HepG2 (cell line): ENCODE results near the gene GINS2. TPM values are rescaled to one million over a fixed set of nuclear protein-coding genes. Genes with fewer than 3 reads are reported as not detected.

Experiments used
- ATAC-seq: fragments of 200-7000 bp; cut with Tn5 transposase; 3 replicates; pipeline ENCODE4 v1.9.1; 2020; ENCODE audit warnings: mild to moderate bottlenecking, moderate library complexity
- BruUV-seq: library from RNA; stranded (reverse); fragments of 400-500 nt; replicated peaks from 2 replicates; lab custom pipeline; 2021; lab: Mats Ljungman, UMichigan
- CTCF ChIA-PET: fragments of 300-600 bp; formaldehyde crosslinking; extraction: SDS; loops from one replicate; lab custom pipeline; 2021; ENCODE audit warnings: low total read pairs, inconsistent platforms, low intra/inter-chr PET ratio; lab: Yijun Ruan, JAX
- POLR2A ChIA-PET: fragments of 350-600 bp; sonication (Branson Sonifier 250); formaldehyde crosslinking; loops from one replicate; lab custom pipeline; 2020; ENCODE audit warnings: antibody characterized with exemption, inconsistent platforms; lab: Yijun Ruan, JAX
- DNase-seq: peaks from one replicate; pipeline ENCODE4 v3.0.0-alpha.2; 2015; ENCODE audit warnings: low spot score
- FAIRE-seq: peaks from 3 replicates; lab custom pipeline; 2011; peaks lifted over from hg19 to GRCh38; lab: Jason Lieb, UNC
- H2AFZ ChIP-seq: one replicate; pipeline ENCODE4 v1.6.1; 2011; ENCODE audit warnings: low read length, inconsistent platforms
- H3K27ac ChIP-seq: fragments of 300-600 bp; 3 replicates; pipeline ENCODE4 v1.8.0; 2011; ENCODE audit warnings: mixed run types, mild to moderate bottlenecking, mixed read lengths, low read length, inconsistent platforms; ENCODE audit not compliant: insufficient read depth; ENCODE audit errors: extremely low read length
- H3K27me3 ChIP-seq, 2 experiments: fragments of 200-600 bp in 1 of 2; 2 replicates in 1 of 2; 3 replicates in 1 of 2; pipeline versions ENCODE4 v1.6.0 to v1.8.0; 2011; ENCODE audit warnings: low read length in 2 of 2, mild to moderate bottlenecking in 2 of 2, moderate library complexity in 2 of 2, inconsistent platforms in 1 of 2; ENCODE audit not compliant: insufficient read depth in 2 of 2, control insufficient read depth in 1 of 2
- H3K36me3 ChIP-seq, 2 experiments: fragments of 200-600 bp in 1 of 2; replicated peaks in 1 of 2; 2 replicates in 1 of 2; 3 replicates in 1 of 2; pipeline versions ENCODE4 v1.5.1 to v1.8.0; 2011; ENCODE audit warnings: low read length in 2 of 2, inconsistent platforms in 1 of 2; ENCODE audit not compliant: insufficient read depth in 2 of 2, control insufficient read depth in 1 of 2
- H3K4me1 ChIP-seq: 2 replicates; pipeline ENCODE4 v1.5.1; 2012; ENCODE audit warnings: low read length, inconsistent platforms; ENCODE audit not compliant: insufficient read depth
- H3K4me2 ChIP-seq: 2 replicates; pipeline ENCODE4 v1.6.0; 2011; ENCODE audit warnings: low read depth, low read length, inconsistent platforms
- H3K4me3 ChIP-seq, 3 experiments: fragments of 200-600 bp in 1 of 3; sonication (generic), shearing (Covaris generic) in 1 of 3; replicated peaks in 1 of 3; 2 replicates each; pipeline ENCODE4 v1.5.1; 2011 to 2016; ENCODE audit warnings: low read length in 3 of 3, inconsistent platforms in 2 of 3, low read depth in 2 of 3, mild to moderate bottlenecking in 2 of 3, control low read depth in 1 of 3, mixed read lengths in 1 of 3; ENCODE audit not compliant: insufficient read depth in 1 of 3
- H3K79me2 ChIP-seq: one replicate; pipeline ENCODE4 v1.6.1; 2011; ENCODE audit warnings: low read length, inconsistent platforms; ENCODE audit not compliant: insufficient read depth
- H3K9ac ChIP-seq: 2 replicates; pipeline ENCODE4 v1.6.0; 2011; ENCODE audit warnings: mild to moderate bottlenecking, low read depth, low read length, inconsistent platforms; ENCODE audit not compliant: insufficient read depth
- H3K9me3 ChIP-seq: 2 replicates; pipeline ENCODE4 v1.5.1; 2012; ENCODE audit warnings: mild to moderate bottlenecking, low read length
- H4K20me1 ChIP-seq: 2 replicates; pipeline ENCODE4 v1.6.0; 2011; ENCODE audit warnings: inconsistent platforms, mild to moderate bottlenecking, low read length, moderate library complexity; ENCODE audit not compliant: insufficient read depth
- HIVEP1 ChIP-seq: sonication (generic); formaldehyde crosslinking; IDR thresholded peaks from 2 replicates; pipeline ENCODE4 v1.4.0; 2020; ENCODE audit warnings: mild to moderate bottlenecking, missing genetic modification reagents
- HNF1A ChIP-seq, 2 experiments: sonication (generic) in 1 of 2; formaldehyde crosslinking in 1 of 2; IDR thresholded peaks; 2 replicates each; pipeline versions ENCODE4 v1.4.0 to v1.6.1; 2016 to 2020; ENCODE audit warnings: borderline replicate concordance in 1 of 2, low read depth in 1 of 2, mild to moderate bottlenecking in 1 of 2, missing genetic modification reagents in 1 of 2
- HNF4G ChIP-seq, 2 experiments: sonication (generic) in 1 of 2; formaldehyde crosslinking in 1 of 2; IDR thresholded peaks; 2 replicates each; pipeline versions ENCODE4 v1.4.0 to v1.6.1; 2011 to 2020; ENCODE audit warnings: borderline replicate concordance in 2 of 2, low read depth in 2 of 2, mild to moderate bottlenecking in 2 of 2, low read length in 1 of 2, missing genetic modification reagents in 1 of 2, moderate library complexity in 1 of 2
- HOXA9 ChIP-seq: sonication (generic); formaldehyde crosslinking; IDR thresholded peaks from 2 replicates; pipeline ENCODE4 v1.8.1; 2022; ENCODE audit warnings: missing genetic modification reagents, mild to moderate bottlenecking, moderate library complexity, borderline replicate concordance
- NR2F2 ChIP-seq: IDR thresholded peaks from 2 replicates; pipeline ENCODE4 v1.6.1; 2012; ENCODE audit warnings: low read depth, inconsistent platforms, borderline replicate concordance
- RFX1 ChIP-seq: fragments of 450-650 bp; IDR thresholded peaks from 2 replicates; pipeline ENCODE4 v1.6.1; 2017
- SETDB1 ChIP-seq: sonication (generic); formaldehyde crosslinking; IDR thresholded peaks from 2 replicates; pipeline ENCODE4 v1.5.1; 2020; ENCODE audit warnings: missing genetic modification reagents, mild to moderate bottlenecking, borderline replicate concordance
- ZBTB7B ChIP-seq: sonication (generic); formaldehyde crosslinking; IDR thresholded peaks from 2 replicates; pipeline ENCODE4 v1.4.0; 2020; ENCODE audit warnings: missing genetic modification reagents
- ZFP36L1 ChIP-seq: sonication (generic); formaldehyde crosslinking; IDR thresholded peaks from 2 replicates; pipeline ENCODE4 v1.8.0; 2022; ENCODE audit warnings: mild to moderate bottlenecking, missing genetic modification reagents, moderate library complexity
- ZKSCAN1 ChIP-seq: fragments of 150-350 bp; IDR thresholded peaks from 2 replicates; pipeline ENCODE4 v1.6.1; 2014; ENCODE audit warnings: low read length
- ZNF691 ChIP-seq: sonication (generic); formaldehyde crosslinking; IDR thresholded peaks from 2 replicates; pipeline ENCODE4 v1.4.0; 2020; ENCODE audit warnings: missing genetic modification reagents, low read depth, mild to moderate bottlenecking, borderline replicate concordance
- WGBS: methylation state at CpG from one replicate; pipeline ENCODE4 v1.1.6; 2017; ENCODE audit warnings: low lambda C conversion rate; 5-methylcytosine and 5-hydroxymethylcytosine counted together
- in situ Hi-C: cut with HindIII; loops from 2 replicates; pipeline ENCODE4 v1.10.0; 2017; ENCODE audit warnings: low pct_unique_long_range_greater_than_20kb; ENCODE audit not compliant: extremely low pct_ligation_motif_present
- intact Hi-C: fragments of 100-400 bp; cut with micrococcal nuclease; formaldehyde crosslinking; loops from one replicate; pipeline ENCODE4 v1.10.0; 2022; ENCODE audit not compliant: unreplicated experiment
- polyA plus RNA-seq, 8 experiments: library from polyadenylated mRNA; depleted of rRNA in 3 of 8; stranded (reverse) in 7 of 8; unstranded in 1 of 8; fragments of >200 nt; fragmentation: Illumina TruSeq in 4 of 8; extraction: Trizol in 4 of 8; gene quantifications; 2 replicates each; pipeline versions ENCODE4 v1.2.1 to v1.2.3, GENCODE V29; 2011 to 2016; ENCODE audit warnings: low read depth in 4 of 8, missing spikeins in 1 of 8, mixed read lengths in 1 of 8; ENCODE audit not compliant: insufficient read depth in 1 of 8
- total RNA-seq, 5 experiments: library from RNA; depleted of rRNA; stranded (reverse); fragments of >200 nt; fragmentation: Illumina TruSeq; extraction: Trizol; gene quantifications; 2 replicates each; pipeline ENCODE4 v1.2.3, GENCODE V29; 2016; ENCODE audit warnings: low read depth in 1 of 5
- TF ChIP-seq, protein P1 (sequence below): sonication (generic); formaldehyde crosslinking; IDR thresholded peaks from 2 replicates; pipeline ENCODE4 v1.5.0; 2020; ENCODE audit warnings: missing genetic modification reagents, mild to moderate bottlenecking, borderline replicate concordance
- TF ChIP-seq, protein P2 (sequence below): sonication (generic); formaldehyde crosslinking; IDR thresholded peaks from 2 replicates; pipeline ENCODE4 v1.4.0; 2020; ENCODE audit warnings: mild to moderate bottlenecking, missing genetic modification reagents

The GINS2 gene
- total and polyA plus RNA-seq, 2 of the 13 experiments (the other 11 are each of a cell fraction or from before 2014, with no cell fraction given), result 10.6 to 48.3 TPM

DNA sequence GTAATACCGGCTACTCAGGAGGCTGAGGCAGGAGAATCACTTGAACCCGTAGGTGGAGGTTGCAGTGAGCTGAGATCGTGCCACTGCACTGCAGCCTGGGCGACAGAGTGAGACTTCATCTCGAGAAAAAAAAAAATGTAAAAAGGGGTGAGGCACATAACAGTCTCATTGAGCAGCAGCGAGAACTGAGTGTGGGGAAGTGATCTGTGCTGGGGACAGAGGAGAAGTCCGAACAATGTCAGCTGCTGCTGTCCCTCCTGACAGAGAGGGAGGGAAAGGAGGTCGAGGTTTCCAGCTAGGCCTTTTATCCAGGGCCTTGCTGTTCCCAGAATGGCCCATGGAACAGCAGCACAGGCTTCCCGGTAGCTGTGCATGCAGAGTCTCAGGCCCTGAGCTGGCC is 48.2 kb upstream of the GINS2 start:
- FAIRE-seq, result no peak
- no peak overlapping the region for H3K4me3 ChIP-seq
- no peaks in the 10 kb centered on the region for H3K79me2 ChIP-seq
- peaks cover 30% of the 10 kb centered on the region for H3K4me1 ChIP-seq
- DNase-seq, result no peak
- peaks cover 8 to 19% of the 10 kb centered on the region in 2 experiments; a peak in 4 of 5 replicates for H3K27me3 ChIP-seq
- no peak overlapping the region for H3K4me2 ChIP-seq
- no peaks in the 10 kb centered on the region for H3K36me3 ChIP-seq
- H2AFZ ChIP-seq, result no peak overlapping the region
- ATAC-seq, result no peak
- intact Hi-C loops (no loop called here), in situ Hi-C loops (no loop called here)
- 65% methylated on average over 8 of the region's 9 CpGs for WGBS
- H3K27ac ChIP-seq, result no peak overlapping the region
- no peaks in the 10 kb centered on the region for H3K9me3 ChIP-seq
- no TSS peak for BruUV-seq
- ChIA-PET CTCF (no interaction called here), POLR2A (no interaction called here)
- H3K9ac ChIP-seq, result no peak overlapping the region
- H4K20me1 ChIP-seq, result no peaks in the 10 kb centered on the region
- TF ChIP-seq ZNF691 (CRISPR knock-in tag), result no peak
- TF ChIP-seq, protein P1, sequence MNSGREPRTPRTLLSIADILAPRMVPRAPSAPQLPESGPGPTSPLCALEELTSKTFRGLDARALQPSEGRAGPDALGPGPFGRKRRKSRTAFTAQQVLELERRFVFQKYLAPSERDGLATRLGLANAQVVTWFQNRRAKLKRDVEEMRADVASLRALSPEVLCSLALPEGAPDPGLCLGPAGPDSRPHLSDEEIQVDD (CRISPR knock-in tag), result no peak
- no peak for TF ChIP-seq RFX1
- TF ChIP-seq HNF4G (IDR thresholded peaks at IDR 0.05; ENCODE audit: borderline replicate concordance, low read depth, low read length), result no peak
- TF ChIP-seq HNF4G (CRISPR knock-in tag; IDR thresholded peaks at IDR 0.05; ENCODE audit: borderline replicate concordance, low read depth), result no peak
- TF ChIP-seq NR2F2, result no peak
- no peak for TF ChIP-seq HOXA9 (CRISPR knock-in tag)

DNA sequence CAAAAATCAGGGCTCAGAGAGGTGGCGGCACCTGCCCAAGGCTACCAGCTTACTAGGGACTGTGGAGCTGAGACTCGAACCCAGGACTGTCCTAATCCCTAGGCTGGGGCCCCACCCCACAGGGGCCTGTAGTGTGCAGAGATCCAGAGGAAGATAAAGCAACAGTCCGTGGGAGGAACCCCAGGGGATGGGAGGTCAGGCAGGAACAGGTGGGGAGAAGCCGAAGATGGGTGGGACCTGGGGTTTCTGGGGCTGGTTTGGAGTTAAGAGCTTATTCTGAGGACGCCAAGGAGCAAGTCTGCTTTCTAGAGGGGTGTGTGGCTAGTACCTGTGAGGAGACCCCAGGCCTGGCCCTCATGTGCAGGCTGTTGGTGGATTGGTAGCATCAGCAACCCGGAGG is 47.2 kb upstream of the GINS2 start:
- ATAC-seq (no peak), DNase-seq (no peak), FAIRE-seq (no peak)
- Histone ChIP-seq H4K20me1 (no peaks in the 10 kb centered on the region), H3K36me3 (no peaks in the 10 kb centered on the region), H2AFZ (no peak overlapping the region), H3K4me2 (no peak overlapping the region), H3K4me1 (peaks cover 39% of the 10 kb centered on the region), H3K79me2 (no peaks in the 10 kb centered on the region), H3K27ac (no peak overlapping the region), H3K9ac (no peak overlapping the region), H3K9me3 (no peaks in the 10 kb centered on the region), H3K4me3 (no peak overlapping the region), H3K27me3 (peaks cover 8 to 19% of the 10 kb centered on the region in 2 experiments; a peak in 4 of 5 replicates)
- intact Hi-C loops, result no loop called here
- ChIA-PET POLR2A (no interaction called here), CTCF (no interaction called here)
- WGBS, result 57% methylated on average over 6 of the region's 6 CpGs
- BruUV-seq, result no TSS peak
- in situ Hi-C loops, result no loop called here
- TF ChIP-seq SETDB1 (CRISPR knock-in tag) (no peak), ZBTB7B (CRISPR knock-in tag) (no peak), ZKSCAN1 (no peak), HIVEP1 (CRISPR knock-in tag) (no peak), ZFP36L1 (CRISPR knock-in tag) (no peak), HNF1A (IDR thresholded peaks at IDR 0.05; ENCODE audit: low read depth) (no peak), HNF1A (CRISPR knock-in tag; IDR thresholded peaks at IDR 0.05; ENCODE audit: borderline replicate concordance) (no peak)
- TF ChIP-seq, protein P2, sequence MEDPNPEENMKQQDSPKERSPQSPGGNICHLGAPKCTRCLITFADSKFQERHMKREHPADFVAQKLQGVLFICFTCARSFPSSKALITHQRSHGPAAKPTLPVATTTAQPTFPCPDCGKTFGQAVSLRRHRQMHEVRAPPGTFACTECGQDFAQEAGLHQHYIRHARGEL (CRISPR knock-in tag), result no peak
